GM23248 (cell line): ENCODE measurements around the gene CASKIN1.

Source experiments
- EZH2 ChIP-seq: fragments of 200-600 bp; sonication (generic); IDR thresholded peaks from 2 replicates; pipeline ENCODE4 v1.6.1; 2018; ENCODE audit warnings: antibody characterized with exemption, mild to moderate bottlenecking; ENCODE audit not compliant: insufficient read depth, poor library complexity, severe bottlenecking
- EZH2phosphoT487 ChIP-seq: fragments of 200-600 bp; sonication (generic); IDR thresholded peaks from 2 replicates; pipeline ENCODE4 v1.6.1; 2018; ENCODE audit warnings: antibody characterized with exemption, moderate library complexity, mild to moderate bottlenecking, low read depth; ENCODE audit not compliant: insufficient read depth

DNA sequence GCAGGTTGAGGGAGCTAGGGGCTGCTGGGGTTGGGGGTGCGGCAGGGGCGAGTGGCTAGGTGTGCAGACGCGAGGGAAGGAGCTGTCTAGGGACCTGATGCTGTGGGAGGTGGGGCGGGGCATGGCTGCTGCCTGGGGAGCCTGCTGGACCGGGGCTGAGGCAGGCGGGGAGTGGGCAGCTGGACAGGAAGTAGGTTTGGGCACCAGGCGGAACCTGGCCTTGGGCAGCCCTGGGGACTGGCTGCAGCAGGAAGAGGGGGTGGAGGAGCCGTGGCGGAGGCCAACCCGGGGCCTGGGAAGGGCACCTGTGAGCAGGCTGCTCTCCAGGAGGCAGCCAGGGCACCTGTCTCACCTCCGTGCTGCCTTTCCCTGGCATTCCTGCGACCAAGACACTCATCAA is 34.0 kb upstream of the CASKIN1 start:
- TF ChIP-seq EZH2 = no peak
- no peak for TF ChIP-seq EZH2phosphoT487
